SU-DHL-6 (cell line): ENCODE data around the gene RAMP3.

Source experiments
- H2AFZ ChIP-seq: fragments of 200-600 bp; sonication (generic); 2 replicates; pipeline ENCODE4 v1.6.1; 2014; ENCODE audit warnings: low read depth, mild to moderate bottlenecking, moderate library complexity, mixed read lengths, antibody characterized with exemption, low read length; ENCODE audit not compliant: severe bottlenecking
- H3F3A ChIP-seq: fragments of 200-600 bp; shearing (Covaris generic); 2 replicates; pipeline ENCODE4 v1.6.0; 2016; ENCODE audit warnings: antibody characterized with exemption, mild to moderate bottlenecking; ENCODE audit not compliant: insufficient read depth
- H3K27ac ChIP-seq: fragments of 200-600 bp; sonication (generic); 2 replicates; pipeline ENCODE4 v1.5.1; 2016; ENCODE audit warnings: low read depth, mild to moderate bottlenecking, low read length, moderate library complexity, mixed read lengths
- H3K27me3 ChIP-seq: fragments of 200-600 bp; sonication (generic), shearing (Covaris generic); 2 replicates; pipeline ENCODE4 v1.6.0; 2014; ENCODE audit warnings: mild to moderate bottlenecking, low read length
- H3K36me3 ChIP-seq: fragments of 200-600 bp; sonication (generic); 2 replicates; pipeline ENCODE4 v1.6.1; 2014; ENCODE audit warnings: mild to moderate bottlenecking, low read length, mixed read lengths
- H3K4me2 ChIP-seq: fragments of 300-600, 200-600 bp; shearing (Covaris generic), sonication (generic); 2 replicates; pipeline ENCODE4 v1.6.0; 2014; ENCODE audit warnings: low read length, low read depth, mild to moderate bottlenecking; ENCODE audit not compliant: poor library complexity, severe bottlenecking
- H3K4me3 ChIP-seq: fragments of 200-600 bp; sonication (generic); 2 replicates; pipeline ENCODE4 v1.5.1; 2014; ENCODE audit warnings: antibody characterized with exemption, low read length, mild to moderate bottlenecking, mixed read lengths; ENCODE audit not compliant: insufficient read depth, poor library complexity, severe bottlenecking
- H3K79me2 ChIP-seq: fragments of 200-600 bp; sonication (generic); 2 replicates; pipeline ENCODE4 v1.6.1; 2014; ENCODE audit warnings: mild to moderate bottlenecking, low read length, moderate library complexity; ENCODE audit not compliant: insufficient read depth
- H3K9ac ChIP-seq: fragments of 200-600 bp; sonication (generic); 2 replicates; pipeline ENCODE4 v1.7.0; 2014; ENCODE audit warnings: mild to moderate bottlenecking, low read length
- H3K9me2 ChIP-seq: fragments of 200-600 bp; sonication (generic); replicated peaks from 2 replicates; pipeline ENCODE4 v1.6.1; 2014; ENCODE audit warnings: low read length; ENCODE audit not compliant: insufficient read depth
- H3K9me3 ChIP-seq: fragments of 200-600 bp; sonication (generic); 2 replicates; pipeline ENCODE4 v1.6.1; 2014; ENCODE audit warnings: low read length, mixed read lengths; ENCODE audit not compliant: insufficient read depth
- H4K20me1 ChIP-seq: fragments of 200-600 bp; sonication (generic); 2 replicates; pipeline ENCODE4 v1.6.1; 2014; ENCODE audit warnings: low read depth, mild to moderate bottlenecking, antibody characterized with exemption, low read length, moderate library complexity, mixed read lengths
- EZH2phosphoT487 ChIP-seq: fragments of 200-600 bp; sonication (generic), shearing (Covaris generic); conservative IDR thresholded peaks from 2 replicates; pipeline ENCODE4 v1.6.1; 2018; ENCODE audit warnings: mild to moderate bottlenecking, antibody characterized with exemption, low read length, moderate library complexity, mixed read lengths
- TF ChIP-seq, protein P1 (sequence below): fragments of 200-600 bp; sonication (generic); IDR thresholded peaks from one replicate; pipeline ENCODE4 v1.5.1; 2017; ENCODE audit warnings: antibody characterized with exemption, mild to moderate bottlenecking, low read length, moderate library complexity; ENCODE audit not compliant: insufficient read depth, poor library complexity, severe bottlenecking

Gene RAMP3

DNA sequence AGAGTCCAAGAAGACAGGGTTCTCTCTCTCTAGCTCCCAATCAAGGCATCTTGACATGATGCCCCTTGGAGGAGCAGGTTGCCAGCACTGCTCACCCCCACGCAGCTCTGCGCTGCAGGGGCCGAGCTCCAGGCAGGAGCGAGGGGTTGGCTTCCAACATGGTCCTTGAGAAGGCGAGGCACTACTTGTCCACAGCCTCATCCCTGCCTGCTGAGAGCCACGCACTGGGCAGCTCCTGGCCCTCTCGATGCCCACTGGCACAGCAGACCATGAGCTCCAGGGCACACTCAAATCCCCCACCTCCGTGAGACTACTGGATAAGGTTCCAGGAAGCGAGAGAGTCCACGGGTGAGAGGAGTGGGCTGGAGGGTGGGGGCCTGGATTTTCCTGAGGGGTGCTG is 31.1 kb downstream of the RAMP3 start:
- H4K20me1 ChIP-seq, result no peaks in the 10 kb centered on the region
- H3K27me3 ChIP-seq, result no peaks in the 10 kb centered on the region
- no peak overlapping the region for H2AFZ ChIP-seq
- no peaks in the 10 kb centered on the region for H3K36me3 ChIP-seq
- TF ChIP-seq, protein P1, sequence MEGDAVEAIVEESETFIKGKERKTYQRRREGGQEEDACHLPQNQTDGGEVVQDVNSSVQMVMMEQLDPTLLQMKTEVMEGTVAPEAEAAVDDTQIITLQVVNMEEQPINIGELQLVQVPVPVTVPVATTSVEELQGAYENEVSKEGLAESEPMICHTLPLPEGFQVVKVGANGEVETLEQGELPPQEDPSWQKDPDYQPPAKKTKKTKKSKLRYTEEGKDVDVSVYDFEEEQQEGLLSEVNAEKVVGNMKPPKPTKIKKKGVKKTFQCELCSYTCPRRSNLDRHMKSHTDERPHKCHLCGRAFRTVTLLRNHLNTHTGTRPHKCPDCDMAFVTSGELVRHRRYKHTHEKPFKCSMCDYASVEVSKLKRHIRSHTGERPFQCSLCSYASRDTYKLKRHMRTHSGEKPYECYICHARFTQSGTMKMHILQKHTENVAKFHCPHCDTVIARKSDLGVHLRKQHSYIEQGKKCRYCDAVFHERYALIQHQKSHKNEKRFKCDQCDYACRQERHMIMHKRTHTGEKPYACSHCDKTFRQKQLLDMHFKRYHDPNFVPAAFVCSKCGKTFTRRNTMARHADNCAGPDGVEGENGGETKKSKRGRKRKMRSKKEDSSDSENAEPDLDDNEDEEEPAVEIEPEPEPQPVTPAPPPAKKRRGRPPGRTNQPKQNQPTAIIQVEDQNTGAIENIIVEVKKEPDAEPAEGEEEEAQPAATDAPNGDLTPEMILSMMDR, result no peak
- no peak overlapping the region for H3K4me3 ChIP-seq
- H3K9ac ChIP-seq, result no peak overlapping the region
- no peak overlapping the region for H3K27ac ChIP-seq
- no peaks in the 10 kb centered on the region for H3K9me3 ChIP-seq
- no peaks in the 10 kb centered on the region for H3K79me2 ChIP-seq
- H3K4me2 ChIP-seq, result no peak overlapping the region
- H3K9me2 ChIP-seq, result no peaks in the 10 kb centered on the region
- H3F3A ChIP-seq, result no peaks in the 10 kb centered on the region

DNA sequence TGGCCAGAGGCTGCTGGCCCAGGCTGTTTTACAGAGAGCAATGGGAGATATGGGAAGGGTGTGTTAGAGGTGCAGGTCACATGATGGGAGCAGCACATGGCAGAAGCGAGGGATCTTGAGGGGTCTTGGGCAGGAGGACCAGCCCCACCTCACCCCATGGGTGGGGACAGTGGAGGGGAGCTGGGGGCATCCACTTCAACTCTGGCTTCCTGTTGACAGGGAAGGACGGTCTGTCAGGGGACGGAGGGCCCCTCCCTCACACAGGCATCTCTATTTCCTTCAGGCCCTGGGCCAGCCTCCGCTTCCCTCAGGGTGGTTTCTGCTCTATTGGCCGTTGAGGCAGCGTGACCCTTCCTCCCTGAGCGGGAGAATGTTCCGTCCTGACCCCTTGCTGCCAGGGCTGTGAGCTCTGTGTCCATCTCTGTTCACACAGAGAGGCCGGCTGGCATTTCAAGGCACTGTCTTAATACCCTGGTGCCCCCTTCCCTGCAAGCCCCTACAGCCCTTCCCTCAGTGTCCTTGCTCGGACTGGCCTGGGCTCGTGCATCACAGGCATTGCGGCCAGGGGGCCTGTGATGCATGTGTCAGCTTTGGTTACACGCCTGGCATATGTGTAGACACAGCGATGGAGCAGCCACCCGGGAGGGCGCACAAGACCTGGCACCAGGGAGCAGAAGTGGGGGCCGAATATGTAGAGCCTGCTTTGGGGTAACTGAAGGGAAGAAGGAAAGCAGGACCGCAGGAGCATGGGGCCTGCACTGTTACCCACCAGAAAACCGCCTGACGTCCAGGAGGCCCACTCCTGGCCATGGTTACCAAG is 31.8 kb downstream of the RAMP3 start:
- no peak overlapping the region for H3K4me3 ChIP-seq
- H3F3A ChIP-seq, result no peaks in the 10 kb centered on the region
- TF ChIP-seq, protein P1, result no peak
- no peak for TF ChIP-seq EZH2phosphoT487
- H3K9me3 ChIP-seq, result no peaks in the 10 kb centered on the region
- no peak overlapping the region for H2AFZ ChIP-seq
- H3K36me3 ChIP-seq, result no peaks in the 10 kb centered on the region
- H3K4me2 ChIP-seq, result no peak overlapping the region
- no peaks in the 10 kb centered on the region for H3K27me3 ChIP-seq
- no peaks in the 10 kb centered on the region for H4K20me1 ChIP-seq
- H3K9ac ChIP-seq, result no peak overlapping the region
- no peaks in the 10 kb centered on the region for H3K79me2 ChIP-seq
- H3K27ac ChIP-seq, result no peak overlapping the region
- no peaks in the 10 kb centered on the region for H3K9me2 ChIP-seq

DNA sequence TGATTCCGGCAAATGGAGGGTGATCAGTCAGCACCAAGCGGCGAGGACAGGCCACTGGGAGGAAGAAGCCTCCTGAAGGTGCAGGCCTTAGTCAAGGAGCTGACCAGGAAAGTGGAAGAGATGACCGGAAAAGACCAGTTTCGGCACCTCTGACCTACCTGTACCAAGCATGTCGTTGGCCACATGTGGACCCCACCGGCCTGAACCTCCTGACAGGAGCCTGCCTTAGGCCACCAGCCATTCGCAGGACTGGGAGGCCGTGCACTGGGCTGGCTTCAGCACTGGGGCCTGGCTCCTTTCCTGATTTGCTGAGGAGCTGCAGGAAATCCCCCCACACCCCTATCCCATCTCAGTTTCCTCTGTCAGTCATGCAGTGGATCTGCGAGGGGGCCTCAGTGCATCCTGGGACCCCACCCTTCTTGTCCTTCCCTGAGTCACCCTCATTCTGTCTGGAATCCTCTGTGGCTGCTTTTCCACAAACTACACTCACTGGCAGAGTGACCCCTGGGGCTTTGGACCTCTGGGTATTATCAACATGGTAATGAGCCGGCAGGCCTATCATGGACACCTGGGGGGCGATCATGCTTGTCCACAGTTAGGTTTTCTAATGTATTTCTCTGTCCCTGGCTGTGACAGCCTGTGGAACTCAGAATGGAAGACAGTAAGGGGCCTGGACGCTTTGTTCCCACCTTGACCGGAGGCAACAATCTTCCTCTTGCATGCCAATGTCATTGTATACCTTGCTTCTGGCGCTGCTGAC is 33.0 kb downstream of the RAMP3 start:
- no peaks in the 10 kb centered on the region for H3K36me3 ChIP-seq

More for the DNA sequence above, 33.0 kb downstream of the RAMP3 start:
- H3K79me2 ChIP-seq, result no peaks in the 10 kb centered on the region
- no peaks in the 10 kb centered on the region for H3K9me2 ChIP-seq
- H3K4me2 ChIP-seq, result no peak overlapping the region
- no peaks in the 10 kb centered on the region for H3K9me3 ChIP-seq
- H4K20me1 ChIP-seq, result no peaks in the 10 kb centered on the region
- no peak overlapping the region for H3K27ac ChIP-seq
- H3K9ac ChIP-seq, result no peak overlapping the region
- H3K4me3 ChIP-seq, result no peak overlapping the region
- H3K27me3 ChIP-seq, result no peaks in the 10 kb centered on the region
- TF ChIP-seq, protein P1, result no peak
- no peak for TF ChIP-seq EZH2phosphoT487
- H2AFZ ChIP-seq, result no peak overlapping the region
- H3F3A ChIP-seq, result no peaks in the 10 kb centered on the region
